ENCODE results near the gene ANK3. TPM values are rescaled to one million over a fixed set of nuclear protein-coding genes. Genes with fewer than 3 reads are reported as not detected.

The ANK3 gene
- total RNA-seq, 4 donors from 2014 or later, result 34.8 to 91.3 (median 56.7) TPM

DNA sequence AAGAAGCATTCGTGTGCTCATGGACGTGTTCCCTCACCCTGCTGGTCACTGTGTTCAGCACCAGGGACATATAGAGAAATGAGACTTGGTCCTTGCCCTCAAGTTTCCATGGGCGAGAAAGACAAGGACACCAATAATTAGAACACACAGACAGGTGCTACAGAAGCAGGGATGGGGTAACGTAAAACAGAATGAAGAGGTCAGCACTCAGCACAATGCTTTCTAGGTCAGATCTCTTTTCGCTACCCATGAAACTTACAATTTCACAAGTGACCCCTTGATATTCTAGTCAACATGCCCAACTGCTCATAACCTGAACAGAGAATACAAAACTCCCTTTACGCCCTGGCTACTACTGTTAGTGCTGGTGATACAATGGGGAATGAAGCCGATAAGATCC lies 6.0 kb upstream of the ANK3 start:
- intact Hi-C loops (cut with DNase I; ENCODE audit: low total_unique reads), result no loop called here
- H3K4me3 ChIP-seq, result no peak overlapping the region
- H3K4me1 ChIP-seq, result no peaks in the 10 kb centered on the region
- H3K36me3 ChIP-seq, result no peaks in the 10 kb centered on the region
- H3K27ac ChIP-seq, result no peak overlapping the region
- H3K27me3 ChIP-seq, result no peaks in the 10 kb centered on the region
- no peak for TF ChIP-seq POLR2A (IDR thresholded peaks at IDR 0.05)
- TF ChIP-seq, protein P1, sequence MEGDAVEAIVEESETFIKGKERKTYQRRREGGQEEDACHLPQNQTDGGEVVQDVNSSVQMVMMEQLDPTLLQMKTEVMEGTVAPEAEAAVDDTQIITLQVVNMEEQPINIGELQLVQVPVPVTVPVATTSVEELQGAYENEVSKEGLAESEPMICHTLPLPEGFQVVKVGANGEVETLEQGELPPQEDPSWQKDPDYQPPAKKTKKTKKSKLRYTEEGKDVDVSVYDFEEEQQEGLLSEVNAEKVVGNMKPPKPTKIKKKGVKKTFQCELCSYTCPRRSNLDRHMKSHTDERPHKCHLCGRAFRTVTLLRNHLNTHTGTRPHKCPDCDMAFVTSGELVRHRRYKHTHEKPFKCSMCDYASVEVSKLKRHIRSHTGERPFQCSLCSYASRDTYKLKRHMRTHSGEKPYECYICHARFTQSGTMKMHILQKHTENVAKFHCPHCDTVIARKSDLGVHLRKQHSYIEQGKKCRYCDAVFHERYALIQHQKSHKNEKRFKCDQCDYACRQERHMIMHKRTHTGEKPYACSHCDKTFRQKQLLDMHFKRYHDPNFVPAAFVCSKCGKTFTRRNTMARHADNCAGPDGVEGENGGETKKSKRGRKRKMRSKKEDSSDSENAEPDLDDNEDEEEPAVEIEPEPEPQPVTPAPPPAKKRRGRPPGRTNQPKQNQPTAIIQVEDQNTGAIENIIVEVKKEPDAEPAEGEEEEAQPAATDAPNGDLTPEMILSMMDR (IDR thresholded peaks at IDR 0.05), result no peak
- no peaks in the 10 kb centered on the region for H3K9me3 ChIP-seq
- no peak for DNase-seq

DNA sequence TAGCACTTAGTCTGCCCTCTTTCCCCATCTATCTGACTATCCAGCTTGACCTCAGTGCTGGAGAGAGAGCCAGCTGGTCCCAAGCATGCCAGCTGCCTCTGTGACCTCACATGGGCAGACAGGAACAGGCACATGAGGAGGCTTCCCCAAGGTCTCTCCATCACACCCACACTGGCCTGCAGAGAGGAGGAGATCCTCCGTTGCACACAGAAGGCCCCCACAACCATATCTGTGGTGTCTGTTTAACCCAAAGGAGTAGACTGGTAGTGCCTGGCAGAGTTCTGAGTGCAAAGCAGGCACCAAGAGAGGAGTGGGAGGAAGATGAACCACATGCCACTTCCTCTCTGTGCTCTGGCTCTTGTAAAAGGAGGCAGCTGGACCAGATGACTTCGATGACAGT lies 4.8 kb upstream of the ANK3 start:
- H3K27ac ChIP-seq, result no peak overlapping the region
- H3K36me3 ChIP-seq, result no peaks in the 10 kb centered on the region
- H3K4me3 ChIP-seq, result no peak overlapping the region
- DNase-seq, result no peak
- TF ChIP-seq, protein P1 (IDR thresholded peaks at IDR 0.05), result no peak
- TF ChIP-seq POLR2A (IDR thresholded peaks at IDR 0.05), result no peak
- no peaks in the 10 kb centered on the region for H3K27me3 ChIP-seq
- intact Hi-C loops (cut with DNase I; ENCODE audit: low total_unique reads), result no loop called here
- no peaks in the 10 kb centered on the region for H3K9me3 ChIP-seq
- H3K4me1 ChIP-seq, result no peaks in the 10 kb centered on the region

DNA sequence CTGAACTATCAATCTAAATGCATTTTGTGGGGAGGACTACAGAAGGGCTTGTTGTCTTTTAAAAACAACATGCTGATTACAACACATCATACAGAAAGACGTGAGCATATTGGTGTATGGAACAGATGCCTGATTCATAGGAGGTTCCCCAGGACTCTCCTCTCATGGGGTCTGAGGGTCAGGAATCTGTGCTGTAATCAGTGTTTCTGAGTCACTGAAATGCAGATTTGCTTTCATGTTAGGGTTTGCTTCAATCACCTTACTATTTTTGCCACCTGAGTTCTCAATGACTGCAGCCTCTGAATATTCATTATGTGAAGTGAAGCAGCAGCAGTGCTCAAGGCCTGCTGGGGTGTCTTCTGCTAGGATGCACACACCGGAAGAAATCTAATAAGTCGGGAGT lies 550 bp upstream of the ANK3 start:
- no peaks in the 10 kb centered on the region for H3K4me1 ChIP-seq
- no peak overlapping the region for H3K27ac ChIP-seq
- H3K27me3 ChIP-seq, result no peaks in the 10 kb centered on the region
- no peak for DNase-seq
- H3K9me3 ChIP-seq, result no peaks in the 10 kb centered on the region
- no peaks in the 10 kb centered on the region for H3K36me3 ChIP-seq
- intact Hi-C loops (cut with DNase I; ENCODE audit: low total_unique reads), result no loop called here
- no peak overlapping the region for H3K4me3 ChIP-seq
- TF ChIP-seq, protein P1 (IDR thresholded peaks at IDR 0.05), result no peak
- TF ChIP-seq POLR2A (IDR thresholded peaks at IDR 0.05), result no peak

DNA sequence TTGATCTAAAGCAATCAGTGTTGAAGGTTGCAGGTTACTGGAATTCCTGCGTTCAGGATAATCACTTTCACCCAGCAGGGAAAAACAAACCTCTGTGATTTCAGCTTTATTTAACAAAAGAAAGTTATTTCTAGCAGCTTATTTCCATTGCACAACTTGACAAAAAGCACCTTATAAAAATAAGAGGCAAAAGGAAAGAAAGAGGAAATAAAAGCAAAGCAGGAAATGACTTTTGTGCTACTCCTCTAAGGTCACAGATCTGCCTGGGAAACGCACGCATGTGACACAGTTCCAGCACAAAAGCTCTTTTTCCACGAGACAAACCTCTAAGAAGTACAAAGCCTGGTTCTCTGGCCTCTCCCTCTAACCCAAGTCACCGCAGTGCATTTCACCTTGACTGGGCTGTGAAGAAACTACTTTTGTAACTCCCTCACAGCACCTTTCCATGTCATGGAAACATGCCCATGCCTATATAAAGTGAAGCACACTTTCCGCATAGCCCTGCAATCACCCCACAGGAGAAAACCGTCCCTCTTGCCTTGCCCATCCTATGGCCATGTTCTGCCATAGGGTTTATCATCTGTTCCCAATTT lies 870 bp downstream of the ANK3 start:
- H3K4me3 ChIP-seq, result no peak overlapping the region
- DNase-seq, result no peak
- TF ChIP-seq, protein P1 (IDR thresholded peaks at IDR 0.05), result no peak
- no peak for TF ChIP-seq POLR2A (IDR thresholded peaks at IDR 0.05)
- H3K27ac ChIP-seq, result no peak overlapping the region
- no peaks in the 10 kb centered on the region for H3K27me3 ChIP-seq
- intact Hi-C loops (cut with DNase I; ENCODE audit: low total_unique reads), result no loop called here
- no peaks in the 10 kb centered on the region for H3K4me1 ChIP-seq
- no peaks in the 10 kb centered on the region for H3K9me3 ChIP-seq
- no peaks in the 10 kb centered on the region for H3K36me3 ChIP-seq

DNA sequence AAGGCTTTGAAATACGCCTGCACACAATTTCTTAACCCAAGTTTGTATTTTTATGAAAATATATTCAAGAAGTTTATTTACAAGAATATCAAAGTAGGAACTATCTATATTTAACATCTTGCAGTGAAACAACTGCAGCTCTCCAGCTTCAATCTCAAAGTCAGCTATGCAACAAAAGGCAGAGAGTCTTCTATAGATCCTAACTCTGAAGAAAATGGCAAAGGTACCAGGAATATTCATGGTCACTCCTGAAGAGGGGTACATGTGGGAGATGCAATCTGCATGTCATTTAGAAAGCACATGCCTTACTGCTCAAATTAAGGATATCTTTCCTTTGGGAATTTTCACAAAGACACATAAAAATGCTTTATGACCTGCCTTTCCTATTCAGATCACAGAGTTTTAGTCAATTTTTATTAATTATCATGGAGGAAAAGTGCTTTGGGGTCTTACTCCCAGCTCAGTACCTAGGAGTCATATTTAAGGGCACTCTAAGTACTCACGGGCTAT lies 1.5 kb downstream of the ANK3 start:
- no peak overlapping the region for H3K4me3 ChIP-seq
- H3K36me3 ChIP-seq, result no peaks in the 10 kb centered on the region
- no peak overlapping the region for H3K27ac ChIP-seq
- TF ChIP-seq, protein P1 (IDR thresholded peaks at IDR 0.05), result no peak
- no peak for TF ChIP-seq POLR2A (IDR thresholded peaks at IDR 0.05)
- H3K9me3 ChIP-seq, result no peaks in the 10 kb centered on the region
- intact Hi-C loops (cut with DNase I; ENCODE audit: low total_unique reads), result no loop called here
- no peaks in the 10 kb centered on the region for H3K27me3 ChIP-seq
- DNase-seq, result no peak
- H3K4me1 ChIP-seq, result no peaks in the 10 kb centered on the region

Data from uterus (tissue), 4 donors.